ENCODE results near the gene B4GALNT3.

DNA sequence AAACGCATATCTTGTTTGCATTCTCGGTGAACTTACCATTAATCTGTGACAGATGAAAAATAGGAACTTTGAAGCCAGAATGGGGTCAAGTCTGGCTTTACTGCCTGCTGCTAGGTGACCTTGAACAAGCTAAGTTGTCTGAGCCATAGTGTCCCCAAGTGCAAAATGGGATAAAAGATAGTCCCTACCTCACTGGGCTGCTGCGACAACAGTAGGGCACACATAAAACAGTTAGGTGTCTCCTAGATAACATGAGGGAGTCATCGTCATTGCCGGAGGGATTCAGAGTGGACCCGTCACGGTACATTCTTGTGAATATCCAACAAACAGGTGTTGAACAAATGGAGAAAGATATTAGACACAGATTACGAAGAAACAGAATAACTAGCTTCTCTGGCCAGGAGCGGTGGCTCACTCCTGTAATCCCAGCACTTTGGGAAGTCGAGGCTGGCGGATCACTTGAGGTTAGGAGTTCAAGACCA lies 132.3 kb downstream of the B4GALNT3 start:
- TF ChIP-seq, protein P1, sequence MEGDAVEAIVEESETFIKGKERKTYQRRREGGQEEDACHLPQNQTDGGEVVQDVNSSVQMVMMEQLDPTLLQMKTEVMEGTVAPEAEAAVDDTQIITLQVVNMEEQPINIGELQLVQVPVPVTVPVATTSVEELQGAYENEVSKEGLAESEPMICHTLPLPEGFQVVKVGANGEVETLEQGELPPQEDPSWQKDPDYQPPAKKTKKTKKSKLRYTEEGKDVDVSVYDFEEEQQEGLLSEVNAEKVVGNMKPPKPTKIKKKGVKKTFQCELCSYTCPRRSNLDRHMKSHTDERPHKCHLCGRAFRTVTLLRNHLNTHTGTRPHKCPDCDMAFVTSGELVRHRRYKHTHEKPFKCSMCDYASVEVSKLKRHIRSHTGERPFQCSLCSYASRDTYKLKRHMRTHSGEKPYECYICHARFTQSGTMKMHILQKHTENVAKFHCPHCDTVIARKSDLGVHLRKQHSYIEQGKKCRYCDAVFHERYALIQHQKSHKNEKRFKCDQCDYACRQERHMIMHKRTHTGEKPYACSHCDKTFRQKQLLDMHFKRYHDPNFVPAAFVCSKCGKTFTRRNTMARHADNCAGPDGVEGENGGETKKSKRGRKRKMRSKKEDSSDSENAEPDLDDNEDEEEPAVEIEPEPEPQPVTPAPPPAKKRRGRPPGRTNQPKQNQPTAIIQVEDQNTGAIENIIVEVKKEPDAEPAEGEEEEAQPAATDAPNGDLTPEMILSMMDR (IDR thresholded peaks at IDR 0.05) = no peak
- no peak for TF ChIP-seq POLR2A (IDR thresholded peaks at IDR 0.05)
